Osteoblast (primary cell): ENCODE measurements around the gene ANTKMT. TPM values are rescaled to one million over a fixed set of nuclear protein-coding genes. Genes with fewer than 3 reads are reported as not detected.

ENCODE experiments used
- DNase-seq: peaks from one replicate; pipeline ENCODE4 v3.0.0; 2011; ENCODE audit warnings: low spot score, mixed read lengths; ENCODE audit not compliant: insufficient read length; ENCODE audit errors: missing footprints
- H2AFZ ChIP-seq: 2 replicates; pipeline ENCODE4 v1.6.0; 2011; ENCODE audit warnings: mild to moderate bottlenecking, low read length
- H3K27ac ChIP-seq: 2 replicates; pipeline ENCODE4 v1.5.1; 2011; ENCODE audit warnings: mild to moderate bottlenecking, low read depth, low read length, moderate library complexity
- H3K27me3 ChIP-seq: 2 replicates; pipeline ENCODE4 v1.6.0; 2012; ENCODE audit warnings: mild to moderate bottlenecking, control low read depth, inconsistent platforms, low read length, moderate library complexity; ENCODE audit not compliant: insufficient read depth
- H3K36me3 ChIP-seq: 2 replicates; pipeline ENCODE4 v1.5.1; 2011; ENCODE audit warnings: mild to moderate bottlenecking, low read length, control low read depth, moderate library complexity; ENCODE audit not compliant: insufficient read depth
- H3K4me1 ChIP-seq: 2 replicates; pipeline ENCODE4 v1.5.1; 2011; ENCODE audit warnings: mild to moderate bottlenecking, low read length, control low read depth, moderate library complexity; ENCODE audit not compliant: insufficient read depth
- H3K4me2 ChIP-seq: 2 replicates; pipeline ENCODE4 v1.6.0; 2011; ENCODE audit warnings: mild to moderate bottlenecking, low read length; ENCODE audit not compliant: insufficient read depth
- H3K4me3 ChIP-seq: fragments of 200-600 bp; sonication (generic); 3 replicates; pipeline ENCODE4 v1.5.1; 2012; ENCODE audit warnings: mild to moderate bottlenecking, low read length, inconsistent platforms; ENCODE audit not compliant: insufficient read depth
- H3K79me2 ChIP-seq: 2 replicates; pipeline ENCODE4 v1.6.0; 2012; ENCODE audit warnings: mild to moderate bottlenecking, low read length, control low read depth, inconsistent platforms; ENCODE audit not compliant: insufficient read depth
- H3K9me3 ChIP-seq: 2 replicates; pipeline ENCODE4 v1.5.1; 2011; ENCODE audit warnings: low read depth, low read length, control low read depth
- H4K20me1 ChIP-seq: 2 replicates; pipeline ENCODE4 v1.6.0; 2012; ENCODE audit warnings: mild to moderate bottlenecking, low read length, control low read depth; ENCODE audit not compliant: insufficient read depth
- CTCF ChIP-seq: IDR thresholded peaks from 2 replicates; pipeline ENCODE4 v1.5.1; 2011; ENCODE audit warnings: mild to moderate bottlenecking, low read depth, low read length, moderate library complexity; ENCODE audit errors: extremely low read depth
- total RNA-seq: library from RNA; depleted of rRNA; stranded (reverse); fragments of >200 nt; gene quantifications from 2 replicates; pipeline ENCODE4 v1.2.3, GENCODE V29; 2012

Gene ANTKMT
- total RNA-seq, 1 donor, result 21.7 TPM

DNA sequence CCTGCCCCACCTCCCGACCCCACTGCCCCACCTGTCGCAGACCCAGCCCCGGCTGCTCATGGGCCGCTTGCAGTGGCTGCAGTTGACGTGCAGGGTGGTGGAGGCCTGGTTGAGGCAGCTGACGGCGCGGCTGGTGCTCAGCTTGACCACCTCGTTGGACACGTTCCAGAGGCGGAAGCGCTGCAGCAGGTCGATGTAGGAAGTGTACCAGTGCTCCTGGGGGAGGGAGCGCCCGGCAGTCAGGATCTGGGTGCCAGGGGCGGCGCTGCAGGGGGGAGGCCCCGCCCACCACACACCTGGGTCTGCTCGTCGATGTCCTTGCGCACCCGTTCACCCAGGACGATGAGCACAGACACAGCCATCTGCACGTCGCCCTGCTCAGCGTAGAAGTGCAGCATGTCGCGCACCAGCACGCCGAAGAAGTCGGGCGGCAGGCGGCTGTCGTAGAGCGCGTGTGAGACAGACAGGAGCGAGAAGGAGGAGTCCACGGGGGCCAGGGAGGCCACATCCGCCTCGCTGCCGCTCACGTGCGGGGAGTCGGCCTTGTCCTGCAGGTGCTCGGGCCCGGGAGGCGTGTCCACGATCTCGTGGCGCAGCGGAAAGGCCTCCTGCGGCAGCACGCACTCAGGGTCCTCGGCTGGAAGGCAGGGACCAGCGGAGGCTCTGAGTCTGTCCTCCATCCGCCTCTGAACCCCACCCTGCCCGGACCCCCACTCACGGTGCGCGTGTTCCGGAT lies 35.8 kb upstream of the ANTKMT start:
- H3K4me2 ChIP-seq, result peak overlapping the region; percentile 86
- no peak for DNase-seq
- H3K27me3 ChIP-seq, result no peaks in the 10 kb centered on the region
- H3K79me2 ChIP-seq, result peaks cover 55% of the 10 kb centered on the region
- peaks cover 30% of the 10 kb centered on the region for H3K4me1 ChIP-seq
- H3K36me3 ChIP-seq, result peaks cover 23% of the 10 kb centered on the region
- H3K4me3 ChIP-seq, result no peak overlapping the region
- no peak for TF ChIP-seq CTCF
- H4K20me1 ChIP-seq, result peaks cover 29% of the 10 kb centered on the region
- no peak overlapping the region for H3K27ac ChIP-seq
- no peak overlapping the region for H2AFZ ChIP-seq
- no peaks in the 10 kb centered on the region for H3K9me3 ChIP-seq

GRCh38 chr16:685967-686366 lies 35.0 kb upstream of the ANTKMT start:
- peaks cover 26% of the 10 kb centered on the region for H4K20me1 ChIP-seq
- peak; percentile 96 for DNase-seq
- H3K4me3 ChIP-seq, result no peak overlapping the region
- no peak overlapping the region for H3K4me2 ChIP-seq
- peak; percentile 61 for TF ChIP-seq CTCF
- no peaks in the 10 kb centered on the region for H3K27me3 ChIP-seq
- no peak overlapping the region for H3K27ac ChIP-seq
- peaks cover 23% of the 10 kb centered on the region for H3K36me3 ChIP-seq
- no peak overlapping the region for H2AFZ ChIP-seq
- peaks cover 28% of the 10 kb centered on the region for H3K4me1 ChIP-seq
- H3K79me2 ChIP-seq, result peaks cover 52% of the 10 kb centered on the region
- no peaks in the 10 kb centered on the region for H3K9me3 ChIP-seq

DNA sequence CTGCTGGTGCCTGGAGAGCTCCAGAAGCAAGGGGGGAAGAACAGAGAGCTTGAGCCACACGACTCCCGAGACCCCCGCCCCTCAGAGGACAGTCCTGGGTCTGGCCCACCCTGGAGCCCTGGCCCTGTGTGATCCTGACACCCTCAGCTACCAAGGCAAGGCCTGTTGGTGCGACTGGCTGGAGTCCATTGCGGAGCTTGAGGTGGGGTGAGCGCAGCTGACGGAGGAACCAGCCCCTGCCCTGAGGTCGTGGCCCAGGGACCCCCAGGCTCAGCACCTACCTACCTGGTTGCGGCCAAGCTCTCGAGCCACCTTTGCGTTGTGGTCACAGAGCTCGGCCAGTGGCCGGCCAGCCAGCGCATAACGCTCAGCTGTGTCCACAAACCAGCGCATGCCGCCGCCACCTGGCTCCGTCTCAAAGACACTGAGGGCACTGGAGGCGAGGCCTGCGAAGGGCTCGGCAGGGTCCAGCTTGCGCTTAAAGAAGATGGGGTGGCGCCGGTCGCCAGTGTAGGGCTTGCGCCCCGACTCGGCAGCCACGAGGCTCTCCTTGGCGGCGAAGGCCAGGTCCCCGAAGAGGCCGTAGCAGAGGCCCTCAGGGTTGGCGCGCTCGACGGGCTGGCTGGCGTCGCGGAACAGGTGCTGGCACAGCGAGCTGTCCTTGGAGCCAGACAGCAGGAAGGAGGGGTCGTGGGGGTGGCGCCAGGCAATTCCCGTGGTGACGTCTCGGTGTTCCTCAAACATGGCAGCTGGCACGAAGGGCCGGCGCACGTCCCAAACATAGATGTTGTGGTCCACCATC lies 34.3 kb upstream of the ANTKMT start:
- peaks cover 45% of the 10 kb centered on the region for H3K79me2 ChIP-seq
- TF ChIP-seq CTCF, result no peak
- peaks cover 19% of the 10 kb centered on the region for H4K20me1 ChIP-seq
- H3K27ac ChIP-seq, result no peak overlapping the region
- H3K4me2 ChIP-seq, result no peak overlapping the region
- H2AFZ ChIP-seq, result no peak overlapping the region
- peaks cover 18% of the 10 kb centered on the region for H3K36me3 ChIP-seq
- peaks cover under 1% of the 10 kb centered on the region for H3K27me3 ChIP-seq
- no peaks in the 10 kb centered on the region for H3K9me3 ChIP-seq
- H3K4me1 ChIP-seq, result peaks cover 21% of the 10 kb centered on the region
- no peak for DNase-seq
- H3K4me3 ChIP-seq, result no peak overlapping the region

DNA sequence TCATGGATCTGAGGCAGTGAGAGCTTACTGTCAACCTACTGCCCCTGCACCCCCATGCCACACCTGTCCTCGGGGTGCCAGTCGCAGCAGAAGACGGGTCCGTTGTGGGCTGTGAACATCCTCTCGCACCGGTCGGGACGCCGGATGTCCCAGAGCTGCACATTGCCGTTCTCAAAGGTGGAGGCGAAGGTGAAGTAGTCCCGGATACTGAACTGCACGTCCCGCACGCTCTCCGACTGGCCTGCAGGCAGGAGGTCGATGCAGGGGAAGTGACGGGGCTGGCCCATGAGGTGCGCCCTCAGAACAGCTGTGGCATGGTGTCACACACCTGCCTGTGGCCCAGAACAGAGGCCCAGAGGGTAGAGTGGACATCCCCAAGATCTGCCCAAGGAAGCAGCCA lies 33.4 kb upstream of the ANTKMT start:
- no peak overlapping the region for H3K4me3 ChIP-seq
- peaks cover 10% of the 10 kb centered on the region for H3K36me3 ChIP-seq
- DNase-seq, result no peak
- H3K4me2 ChIP-seq, result no peak overlapping the region
- no peaks in the 10 kb centered on the region for H3K9me3 ChIP-seq
- no peak overlapping the region for H3K27ac ChIP-seq
- H3K79me2 ChIP-seq, result peaks cover 37% of the 10 kb centered on the region
- H2AFZ ChIP-seq, result no peak overlapping the region
- H4K20me1 ChIP-seq, result peaks cover 11% of the 10 kb centered on the region
- H3K27me3 ChIP-seq, result peaks cover 9% of the 10 kb centered on the region
- H3K4me1 ChIP-seq, result peaks cover 16% of the 10 kb centered on the region
- no peak for TF ChIP-seq CTCF
